ENCODE measurements around the gene OSBP2.

- TF ChIP-seq POLR2A (IDR thresholded peaks at IDR 0.05; ENCODE audit: low read length) = no peak
- TF ChIP-seq HDAC2 (IDR thresholded peaks at IDR 0.05) = no peak
- TF ChIP-seq REST (IDR thresholded peaks at IDR 0.05) = no peak
- no peak for TF ChIP-seq CTCF (IDR thresholded peaks at IDR 0.05)
- no peak for TF ChIP-seq CEBPB (IDR thresholded peaks at IDR 0.05)
- no peak for TF ChIP-seq PHF8 (IDR thresholded peaks at IDR 0.05; ENCODE audit: borderline replicate concordance, low read depth)
- no peak for TF ChIP-seq RAD21 (conservative IDR thresholded peaks at IDR 0.05 in 1 of 2, IDR thresholded peaks at IDR 0.05 in 1 of 2)
- TF ChIP-seq RARB (CRISPR knock-in tag; IDR thresholded peaks at IDR 0.05) = no peak
Observed at GRCh38 chr22:30681831-30682230, 12.8 kb upstream of the OSBP2 start.

All from A549 (cell line).